Loucy (cell line): ENCODE results near the gene RAVER2.
A peak's percentile ranks its signal among the peaks of the same experiment; 100 is the strongest.

ENCODE experiments used
- H2AFZ ChIP-seq: fragments of 200-600 bp; sonication (generic); 2 replicates; pipeline ENCODE4 v1.6.0; 2016; ENCODE audit warnings: antibody characterized with exemption, mild to moderate bottlenecking, low read length, moderate library complexity
- H3F3A ChIP-seq: fragments of 200-600 bp; 2 replicates; pipeline ENCODE4 v1.6.0; 2016; ENCODE audit warnings: antibody characterized with exemption, low read depth, mild to moderate bottlenecking
- H3K27me3 ChIP-seq: fragments of 200-600 bp; sonication (generic); 2 replicates; pipeline ENCODE4 v1.6.1; 2014; ENCODE audit warnings: low read length, mild to moderate bottlenecking; ENCODE audit not compliant: insufficient read depth, poor library complexity, severe bottlenecking
- H3K36me3 ChIP-seq: fragments of 200-600 bp; sonication (generic); 2 replicates; pipeline ENCODE4 v1.6.1; 2016; ENCODE audit warnings: low read length; ENCODE audit not compliant: insufficient read depth
- H3K4me1 ChIP-seq: fragments of 200-600 bp; sonication (generic); 2 replicates; pipeline ENCODE4 v1.5.1; 2014; ENCODE audit warnings: low read length, mild to moderate bottlenecking; ENCODE audit not compliant: insufficient read depth, poor library complexity, severe bottlenecking
- H3K4me2 ChIP-seq: fragments of 200-600 bp; sonication (generic); 2 replicates; pipeline ENCODE4 v1.6.0; 2014; ENCODE audit warnings: antibody characterized with exemption, low read length, low read depth, mild to moderate bottlenecking; ENCODE audit not compliant: poor library complexity, severe bottlenecking
- H3K4me3 ChIP-seq: fragments of 200-600 bp; sonication (generic); 2 replicates; pipeline ENCODE4 v1.5.1; 2014; ENCODE audit warnings: low read length, mild to moderate bottlenecking, mixed read lengths; ENCODE audit not compliant: poor library complexity, severe bottlenecking
- H3K79me2 ChIP-seq: fragments of 200-600 bp; sonication (generic); 2 replicates; pipeline ENCODE4 v1.6.1; 2014; ENCODE audit warnings: low read length; ENCODE audit not compliant: insufficient read depth
- H3K9ac ChIP-seq: fragments of 200-600 bp; sonication (generic); 2 replicates; pipeline ENCODE4 v1.6.0; 2014; ENCODE audit warnings: mild to moderate bottlenecking, low read depth, low read length, moderate library complexity; ENCODE audit not compliant: poor library complexity, severe bottlenecking
- H3K9me2 ChIP-seq: fragments of 200-600 bp; sonication (generic); replicated peaks from 2 replicates; pipeline ENCODE4 v1.6.1; 2016; ENCODE audit warnings: low read depth, low read length, mixed read lengths
- H3K9me3 ChIP-seq: fragments of 200-600 bp; sonication (generic); 2 replicates; pipeline ENCODE4 v1.6.1; 2014; ENCODE audit warnings: mild to moderate bottlenecking, antibody characterized with exemption, low read length, low read depth; ENCODE audit not compliant: insufficient read depth
- H4K20me1 ChIP-seq: fragments of 200-600 bp; sonication (generic); 2 replicates; pipeline ENCODE4 v1.6.0; 2014; ENCODE audit warnings: antibody characterized with exemption, low read length, mild to moderate bottlenecking; ENCODE audit not compliant: insufficient read depth, poor library complexity, severe bottlenecking
- EZH2phosphoT487 ChIP-seq: fragments of 200-600 bp; IDR thresholded peaks from 2 replicates; pipeline ENCODE4 v1.6.1; 2018; ENCODE audit warnings: antibody characterized with exemption, mild to moderate bottlenecking, moderate library complexity, borderline replicate concordance
- TF ChIP-seq, protein P1 (sequence below): fragments of 200-600 bp; sonication (generic); conservative IDR thresholded peaks from 2 replicates; pipeline ENCODE4 v1.5.1; 2014; ENCODE audit warnings: mild to moderate bottlenecking, antibody characterized with exemption, low read length

The RAVER2 gene

DNA sequence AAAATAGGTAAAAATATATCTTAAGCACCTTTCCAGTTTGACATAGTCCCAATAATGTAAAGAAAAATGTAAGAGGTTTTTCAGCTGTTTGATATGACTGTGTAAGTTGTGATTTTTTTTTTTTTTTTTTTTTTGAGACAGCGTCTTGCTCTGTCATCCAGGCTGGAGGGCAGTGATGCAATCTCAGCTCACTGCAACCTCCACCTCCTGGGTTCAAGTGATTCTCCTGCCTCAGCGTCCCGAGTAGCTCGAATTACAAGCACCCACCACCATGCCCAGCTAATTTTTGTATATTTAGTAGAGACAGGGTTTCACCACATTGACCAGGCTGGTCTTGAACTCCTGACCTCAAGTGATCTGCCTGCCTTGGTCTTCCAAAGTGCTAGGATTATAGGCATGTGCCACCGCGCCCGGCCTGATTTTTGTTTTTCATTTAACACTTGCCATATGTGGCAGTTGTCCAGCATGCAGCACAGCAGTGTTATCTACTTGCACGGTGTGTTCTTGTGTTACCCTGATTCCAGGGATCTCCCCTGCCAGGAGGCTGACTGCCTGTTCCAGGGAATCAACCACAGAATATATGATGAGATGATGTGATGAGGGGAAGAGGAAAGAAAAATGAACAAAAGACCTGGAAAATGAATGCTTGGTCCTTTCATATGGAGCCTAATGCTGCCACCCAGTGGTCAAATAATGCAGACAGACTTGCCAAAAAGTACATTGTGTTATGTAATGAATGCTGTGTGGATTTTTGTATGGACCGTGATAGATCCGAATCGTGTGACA lies 79.0 kb downstream of the RAVER2 start:
- Histone ChIP-seq H3K36me3 (no peaks in the 10 kb centered on the region), H3K9me3 (no peaks in the 10 kb centered on the region), H3K79me2 (no peaks in the 10 kb centered on the region), H2AFZ (no peak overlapping the region), H3K4me1 (peaks cover 3% of the 10 kb centered on the region), H3K4me2 (no peak overlapping the region), H3K9ac (no peak overlapping the region), H3K9me2 (no peaks in the 10 kb centered on the region), H3K4me3 (no peak overlapping the region), H3F3A (no peaks in the 10 kb centered on the region), H3K27me3 (no peaks in the 10 kb centered on the region), H4K20me1 (no peaks in the 10 kb centered on the region)
- TF ChIP-seq EZH2phosphoT487: no peak
- TF ChIP-seq, protein P1, sequence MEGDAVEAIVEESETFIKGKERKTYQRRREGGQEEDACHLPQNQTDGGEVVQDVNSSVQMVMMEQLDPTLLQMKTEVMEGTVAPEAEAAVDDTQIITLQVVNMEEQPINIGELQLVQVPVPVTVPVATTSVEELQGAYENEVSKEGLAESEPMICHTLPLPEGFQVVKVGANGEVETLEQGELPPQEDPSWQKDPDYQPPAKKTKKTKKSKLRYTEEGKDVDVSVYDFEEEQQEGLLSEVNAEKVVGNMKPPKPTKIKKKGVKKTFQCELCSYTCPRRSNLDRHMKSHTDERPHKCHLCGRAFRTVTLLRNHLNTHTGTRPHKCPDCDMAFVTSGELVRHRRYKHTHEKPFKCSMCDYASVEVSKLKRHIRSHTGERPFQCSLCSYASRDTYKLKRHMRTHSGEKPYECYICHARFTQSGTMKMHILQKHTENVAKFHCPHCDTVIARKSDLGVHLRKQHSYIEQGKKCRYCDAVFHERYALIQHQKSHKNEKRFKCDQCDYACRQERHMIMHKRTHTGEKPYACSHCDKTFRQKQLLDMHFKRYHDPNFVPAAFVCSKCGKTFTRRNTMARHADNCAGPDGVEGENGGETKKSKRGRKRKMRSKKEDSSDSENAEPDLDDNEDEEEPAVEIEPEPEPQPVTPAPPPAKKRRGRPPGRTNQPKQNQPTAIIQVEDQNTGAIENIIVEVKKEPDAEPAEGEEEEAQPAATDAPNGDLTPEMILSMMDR: peak; percentile 96

- peaks cover 11% of the 10 kb centered on the region; the same call in 1 of the 2 replicates for H3K36me3 ChIP-seq
- no peak overlapping the region for H3K4me3 ChIP-seq
- H3K4me2 ChIP-seq: no peak overlapping the region
- H3K4me1 ChIP-seq: peaks cover 12% of the 10 kb centered on the region
- no peaks in the 10 kb centered on the region for H3K27me3 ChIP-seq
- no peaks in the 10 kb centered on the region for H3K9me3 ChIP-seq
- no peak overlapping the region for H2AFZ ChIP-seq
- H3K79me2 ChIP-seq: no peaks in the 10 kb centered on the region
- 0 out of 2 replicates have a peak, but pooled peaks cover 6% of the 10 kb centered on the region for H3F3A ChIP-seq
- TF ChIP-seq, protein P1: no peak
- no peak for TF ChIP-seq EZH2phosphoT487
- H3K9ac ChIP-seq: no peak overlapping the region
- no peaks in the 10 kb centered on the region for H4K20me1 ChIP-seq
- H3K9me2 ChIP-seq: no peaks in the 10 kb centered on the region
Observed at GRCh38 chr1:64826991-64827390, 82.1 kb downstream of the RAVER2 start.

GRCh38 chr1:64828829-64829228 lies 84.0 kb downstream of the RAVER2 start:
- Histone ChIP-seq H4K20me1 (no peaks in the 10 kb centered on the region), H3K4me2 (peak overlapping the region; percentile 16), H3K4me1 (peaks cover 12% of the 10 kb centered on the region), H3K4me3 (peak overlapping the region; percentile 2), H3K79me2 (no peaks in the 10 kb centered on the region), H3K27me3 (no peaks in the 10 kb centered on the region), H3F3A (0 out of 2 replicates have a peak, but pooled peaks cover 6% of the 10 kb centered on the region), H2AFZ (no peak overlapping the region), H3K9me3 (no peaks in the 10 kb centered on the region), H3K36me3 (peaks cover 30% of the 10 kb centered on the region), H3K9me2 (no peaks in the 10 kb centered on the region), H3K9ac (peak overlapping the region; percentile 8)
- TF ChIP-seq, protein P1: no peak
- TF ChIP-seq EZH2phosphoT487: no peak
